Type B pancreatic cell (in vitro differentiated cells): ENCODE data around the gene SLFN12. TPM values are rescaled to one million over a fixed set of nuclear protein-coding genes. Genes with fewer than 3 reads are reported as not detected.

Experiments
- DNase-seq: peaks from one replicate; pipeline ENCODE4 v3.0.0; 2021; ENCODE audit warnings: mixed read lengths; ENCODE audit not compliant: unreplicated experiment; ENCODE audit errors: extremely low spot score
- H3K27ac Mint-ChIP-seq: 2 replicates; pipeline ENCODE4 v1.8.0; 2021; ENCODE audit warnings: mild to moderate bottlenecking, mixed read lengths
- H3K27me3 Mint-ChIP-seq: 2 replicates; pipeline ENCODE4 v1.8.0; 2021; ENCODE audit warnings: mixed read lengths
- H3K36me3 Mint-ChIP-seq: 2 replicates; pipeline ENCODE4 v1.8.0; 2021; ENCODE audit warnings: mixed read lengths
- H3K4me1 Mint-ChIP-seq: one replicate; pipeline ENCODE4 v1.8.0; 2021; ENCODE audit warnings: mixed read lengths; ENCODE audit not compliant: unreplicated experiment
- H3K4me3 Mint-ChIP-seq: 2 replicates; pipeline ENCODE4 v1.8.0; 2021; ENCODE audit warnings: mild to moderate bottlenecking, mixed read lengths
- H3K9me3 Mint-ChIP-seq: 2 replicates; pipeline ENCODE4 v1.8.0; 2021; ENCODE audit warnings: mixed read lengths
- CTCF ChIP-seq: fragments of 200-600 bp; sonication (generic); conservative IDR thresholded peaks from 2 replicates; pipeline ENCODE4 v1.5.0; 2021; ENCODE audit warnings: antibody characterized with exemption, mild to moderate bottlenecking
- total RNA-seq: library from RNA; stranded (reverse); gene quantifications from 2 replicates; pipeline ENCODE4 v1.2.1, GENCODE V29; 2021; ENCODE audit warnings: low replicate concordance

Gene SLFN12
- total RNA-seq, 1 donor from 2014 or later, result 6.6 TPM

GRCh38 chr17:35377706-35378105 is 54.6 kb downstream of the SLFN12 start:
- Mint-ChIP-seq H3K4me1 (peaks cover 5% of the 10 kb centered on the region), H3K9me3 (no peaks in the 10 kb centered on the region), H3K27ac (no peak overlapping the region), H3K27me3 (peaks cover 61% of the 10 kb centered on the region), H3K36me3 (peaks cover 3% of the 10 kb centered on the region), H3K4me3 (no peak overlapping the region)
- DNase-seq, result no peak
- TF ChIP-seq CTCF, result no peak

GRCh38 chr17:35377068-35377467 is 55.2 kb downstream of the SLFN12 start:
- Mint-ChIP-seq H3K27ac (no peak overlapping the region), H3K36me3 (peaks cover 3% of the 10 kb centered on the region), H3K27me3 (peaks cover 60% of the 10 kb centered on the region), H3K4me1 (peaks cover 5% of the 10 kb centered on the region), H3K9me3 (peaks cover under 1% of the 10 kb centered on the region), H3K4me3 (no peak overlapping the region)
- no peak for TF ChIP-seq CTCF
- no peak for DNase-seq

GRCh38 chr17:35376245-35376644 is 56.1 kb downstream of the SLFN12 start:
- H3K27ac Mint-ChIP-seq, result peak overlapping the region; percentile 16
- H3K9me3 Mint-ChIP-seq, result peaks cover 8% of the 10 kb centered on the region
- H3K36me3 Mint-ChIP-seq, result peaks cover 6% of the 10 kb centered on the region
- H3K4me1 Mint-ChIP-seq, result peaks cover 5% of the 10 kb centered on the region
- peaks cover 63% of the 10 kb centered on the region for H3K27me3 Mint-ChIP-seq
- no peak for DNase-seq
- H3K4me3 Mint-ChIP-seq, result peak overlapping the region; percentile 57
- TF ChIP-seq CTCF, result no peak

- no peak for TF ChIP-seq CTCF
- Mint-ChIP-seq H3K27ac (no peak overlapping the region), H3K9me3 (peaks cover 10% of the 10 kb centered on the region), H3K27me3 (peaks cover 74% of the 10 kb centered on the region), H3K4me3 (peak overlapping the region; percentile 91), H3K36me3 (peaks cover 14% of the 10 kb centered on the region), H3K4me1 (peaks cover 5% of the 10 kb centered on the region)
- no peak for DNase-seq
Observed at GRCh38 chr17:35374766-35375344, 57.4 kb downstream of the SLFN12 start.

- TF ChIP-seq CTCF, result no peak
- no peak for DNase-seq
- Mint-ChIP-seq H3K4me1 (peaks cover 5% of the 10 kb centered on the region), H3K4me3 (peak overlapping the region; percentile 91), H3K27me3 (peaks cover 77% of the 10 kb centered on the region), H3K9me3 (peaks cover 10% of the 10 kb centered on the region), H3K27ac (peak overlapping the region; percentile 92), H3K36me3 (peaks cover 19% of the 10 kb centered on the region)
Observed at GRCh38 chr17:35373984-35374765, 58.1 kb downstream of the SLFN12 start.
